Measurements from ENCODE around the gene SEMA3E. TPM values are rescaled to one million over a fixed set of nuclear protein-coding genes. Genes with fewer than 3 reads are reported as not detected.

Gene SEMA3E
- total RNA-seq, 1 donor from 2014 or later, result 1.3 TPM

- Mint-ChIP-seq H3K9me3 (no peaks in the 10 kb centered on the region), H3K4me3 (no peak overlapping the region), H3K27ac (no peak overlapping the region), H3K4me1 (peaks cover 3% of the 10 kb centered on the region), H3K36me3 (no peaks in the 10 kb centered on the region), H3K27me3 (ENCODE audit: low read depth) (no peaks in the 10 kb centered on the region)
- DNase-seq (ENCODE audit: low spot score in 2 of 2, unreplicated experiment in 2 of 2), result no peak
- TF ChIP-seq CTCF (IDR thresholded peaks at IDR 0.05; ENCODE audit: unreplicated experiment), result no peak
Observed at GRCh38 chr7:83492802-83493201, 156.1 kb downstream of the SEMA3E start.

DNA sequence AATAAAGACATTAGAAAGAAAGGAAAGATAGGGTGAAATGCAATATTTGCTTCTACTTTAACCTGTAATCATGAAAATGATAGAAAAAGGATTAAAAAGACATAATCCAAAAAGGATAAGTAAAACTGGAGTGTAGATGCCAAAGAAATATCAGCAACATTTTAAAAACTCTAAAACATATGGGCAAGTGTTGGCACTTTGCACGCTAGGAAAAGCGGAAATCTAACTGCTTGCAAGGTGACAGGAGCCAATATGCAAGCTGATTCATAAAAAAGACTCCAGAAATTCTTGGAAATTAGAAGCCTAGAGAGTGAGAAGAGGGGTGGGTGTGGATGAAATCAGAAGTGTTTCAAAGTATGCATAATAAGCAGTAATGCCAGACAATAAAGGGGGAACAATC, 161.1 kb downstream of the SEMA3E start:
- Mint-ChIP-seq H3K36me3 (no peaks in the 10 kb centered on the region), H3K27me3 (ENCODE audit: low read depth) (no peaks in the 10 kb centered on the region), H3K27ac (no peak overlapping the region), H3K4me3 (no peak overlapping the region), H3K9me3 (no peaks in the 10 kb centered on the region), H3K4me1 (peaks cover 4% of the 10 kb centered on the region)
- TF ChIP-seq CTCF (IDR thresholded peaks at IDR 0.05; ENCODE audit: unreplicated experiment), result no peak
- DNase-seq (ENCODE audit: low spot score in 2 of 2, unreplicated experiment in 2 of 2), result no peak

DNA sequence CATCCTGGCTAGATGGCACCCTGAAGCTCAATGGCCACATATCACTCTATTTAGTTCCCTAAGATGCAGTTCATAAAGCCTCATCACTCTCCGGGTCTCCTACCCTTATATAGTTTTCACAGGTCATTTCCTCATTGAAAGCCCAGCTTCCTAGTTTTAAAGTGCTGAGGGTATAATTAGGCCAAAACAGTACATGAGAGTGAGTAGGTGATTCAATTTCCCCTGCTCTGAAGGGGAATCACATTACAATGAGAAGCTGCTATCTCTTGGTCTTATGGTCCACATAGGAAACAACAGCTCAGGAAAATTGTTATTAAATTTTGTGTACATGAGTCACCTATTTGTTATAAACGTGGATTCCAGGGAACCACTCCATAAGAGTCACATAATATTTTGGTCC, 162.0 kb downstream of the SEMA3E start:
- Mint-ChIP-seq H3K4me3 (no peak overlapping the region), H3K9me3 (no peaks in the 10 kb centered on the region), H3K27ac (no peak overlapping the region), H3K36me3 (no peaks in the 10 kb centered on the region), H3K4me1 (peaks cover 4% of the 10 kb centered on the region), H3K27me3 (ENCODE audit: low read depth) (no peaks in the 10 kb centered on the region)
- DNase-seq (ENCODE audit: low spot score in 2 of 2, unreplicated experiment in 2 of 2), result no peak
- no peak for TF ChIP-seq CTCF (IDR thresholded peaks at IDR 0.05; ENCODE audit: unreplicated experiment)

GRCh38 chr7:83486536-83486935, 162.4 kb downstream of the SEMA3E start:
- no peak for TF ChIP-seq CTCF (IDR thresholded peaks at IDR 0.05; ENCODE audit: unreplicated experiment)
- Mint-ChIP-seq H3K36me3 (no peaks in the 10 kb centered on the region), H3K4me3 (no peak overlapping the region), H3K27me3 (ENCODE audit: low read depth) (no peaks in the 10 kb centered on the region), H3K9me3 (no peaks in the 10 kb centered on the region), H3K27ac (no peak overlapping the region), H3K4me1 (peaks cover 4% of the 10 kb centered on the region)
- DNase-seq (ENCODE audit: low spot score in 2 of 2, unreplicated experiment in 2 of 2), result no peak

DNA sequence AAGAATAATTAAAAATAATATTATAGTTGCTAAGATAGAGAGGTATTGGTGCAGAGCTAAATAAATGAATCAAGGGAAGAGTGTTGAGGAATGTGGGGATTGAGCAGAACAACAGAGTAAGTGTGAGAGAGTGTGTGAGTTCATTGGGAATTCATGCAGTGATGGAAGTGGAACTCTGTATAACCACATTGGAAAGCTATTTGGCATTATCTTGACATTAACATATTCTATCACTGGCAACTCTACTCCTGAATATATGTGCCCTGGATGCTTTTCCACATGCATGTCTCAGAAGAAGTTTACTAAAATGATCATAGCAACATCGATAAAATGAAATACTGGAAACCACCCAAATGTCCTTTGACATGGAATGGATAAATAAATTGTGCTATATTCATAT, 164.1 kb downstream of the SEMA3E start:
- Mint-ChIP-seq H3K36me3 (no peaks in the 10 kb centered on the region), H3K4me3 (no peak overlapping the region), H3K4me1 (peaks cover 4% of the 10 kb centered on the region), H3K9me3 (no peaks in the 10 kb centered on the region), H3K27ac (no peak overlapping the region), H3K27me3 (ENCODE audit: low read depth) (no peaks in the 10 kb centered on the region)
- no peak for TF ChIP-seq CTCF (IDR thresholded peaks at IDR 0.05; ENCODE audit: unreplicated experiment)
- DNase-seq (ENCODE audit: low spot score in 2 of 2, unreplicated experiment in 2 of 2), result no peak

GRCh38 chr7:83484266-83484665, 164.7 kb downstream of the SEMA3E start:
- no peak for DNase-seq (ENCODE audit: low spot score in 2 of 2, unreplicated experiment in 2 of 2)
- Mint-ChIP-seq H3K4me1 (peaks cover 4% of the 10 kb centered on the region), H3K36me3 (no peaks in the 10 kb centered on the region), H3K9me3 (no peaks in the 10 kb centered on the region), H3K4me3 (no peak overlapping the region), H3K27me3 (ENCODE audit: low read depth) (no peaks in the 10 kb centered on the region), H3K27ac (no peak overlapping the region)
- no peak for TF ChIP-seq CTCF (IDR thresholded peaks at IDR 0.05; ENCODE audit: unreplicated experiment)
